ENCODE measurements around the gene EPHA2. TPM values are rescaled to one million over a fixed set of nuclear protein-coding genes. Genes with fewer than 3 reads are reported as not detected.
A peak's percentile ranks its signal among the peaks of the same experiment; 100 is the strongest.

The EPHA2 gene
- total and polyA plus RNA-seq, 2 donors (not counting 1 experiment from before 2014, with no cell fraction given): 9.8 to 24.6 TPM

GRCh38 chr1:16080422-16081150 lies 75.3 kb downstream of the EPHA2 start:
- Histone ChIP-seq H3K27me3 (ENCODE audit: control insufficient read depth, insufficient read depth, low read length) (no peaks in the 10 kb centered on the region), H3K36me3 (ENCODE audit: control insufficient read depth, insufficient read depth, low read length) (no peaks in the 10 kb centered on the region), H3K4me3 (replicated peaks in 1 of 4; ENCODE audit: control extremely low read depth in 1 of 4, insufficient read depth in 1 of 4, low read depth in 3 of 4, low read length in 4 of 4) (no peak overlapping the region), H3K27ac (ENCODE audit: insufficient read depth, low read length) (no peak overlapping the region), H3K4me1 (ENCODE audit: control insufficient read depth, extremely low read depth, insufficient read depth, low read length) (peaks cover 12% of the 10 kb centered on the region), H4K20me1 (ENCODE audit: control insufficient read depth, extremely low read depth, insufficient read depth, low read length) (no peaks in the 10 kb centered on the region), H3K4me2 (ENCODE audit: extremely low read depth, insufficient read depth, low read length) (no peak overlapping the region), H3K9me3 (ENCODE audit: control insufficient read depth, insufficient read depth, low read depth, low read length) (no peaks in the 10 kb centered on the region), H2AFZ (ENCODE audit: low read length) (no peak overlapping the region), H3K9ac (ENCODE audit: insufficient read depth, low read length) (no peak overlapping the region), H3K79me2 (ENCODE audit: control insufficient read depth, insufficient read depth, low read length) (no peaks in the 10 kb centered on the region)
- DNase-seq (ENCODE audit: low read depth in 2 of 2): no peak
- TF ChIP-seq EZH2 (IDR thresholded peaks at IDR 0.05; ENCODE audit: low read length, missing control alignments): no peak
- TF ChIP-seq, protein P1, sequence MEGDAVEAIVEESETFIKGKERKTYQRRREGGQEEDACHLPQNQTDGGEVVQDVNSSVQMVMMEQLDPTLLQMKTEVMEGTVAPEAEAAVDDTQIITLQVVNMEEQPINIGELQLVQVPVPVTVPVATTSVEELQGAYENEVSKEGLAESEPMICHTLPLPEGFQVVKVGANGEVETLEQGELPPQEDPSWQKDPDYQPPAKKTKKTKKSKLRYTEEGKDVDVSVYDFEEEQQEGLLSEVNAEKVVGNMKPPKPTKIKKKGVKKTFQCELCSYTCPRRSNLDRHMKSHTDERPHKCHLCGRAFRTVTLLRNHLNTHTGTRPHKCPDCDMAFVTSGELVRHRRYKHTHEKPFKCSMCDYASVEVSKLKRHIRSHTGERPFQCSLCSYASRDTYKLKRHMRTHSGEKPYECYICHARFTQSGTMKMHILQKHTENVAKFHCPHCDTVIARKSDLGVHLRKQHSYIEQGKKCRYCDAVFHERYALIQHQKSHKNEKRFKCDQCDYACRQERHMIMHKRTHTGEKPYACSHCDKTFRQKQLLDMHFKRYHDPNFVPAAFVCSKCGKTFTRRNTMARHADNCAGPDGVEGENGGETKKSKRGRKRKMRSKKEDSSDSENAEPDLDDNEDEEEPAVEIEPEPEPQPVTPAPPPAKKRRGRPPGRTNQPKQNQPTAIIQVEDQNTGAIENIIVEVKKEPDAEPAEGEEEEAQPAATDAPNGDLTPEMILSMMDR (conservative IDR thresholded peaks at IDR 0.05 in 1 of 2, IDR thresholded peaks at IDR 0.05 in 1 of 2; ENCODE audit: low read depth in 1 of 2, low read length in 2 of 2): no peak

GRCh38 chr1:16078925-16079656 lies 76.8 kb downstream of the EPHA2 start:
- Histone ChIP-seq H3K79me2 (ENCODE audit: control insufficient read depth, insufficient read depth, low read length) (no peaks in the 10 kb centered on the region), H4K20me1 (ENCODE audit: control insufficient read depth, extremely low read depth, insufficient read depth, low read length) (no peaks in the 10 kb centered on the region), H3K36me3 (ENCODE audit: control insufficient read depth, insufficient read depth, low read length) (no peaks in the 10 kb centered on the region), H3K27ac (ENCODE audit: insufficient read depth, low read length) (no peak overlapping the region), H3K4me1 (ENCODE audit: control insufficient read depth, extremely low read depth, insufficient read depth, low read length) (peaks cover 16% of the 10 kb centered on the region), H2AFZ (ENCODE audit: low read length) (peak overlapping the region; percentile 82), H3K9ac (ENCODE audit: insufficient read depth, low read length) (no peak overlapping the region), H3K27me3 (ENCODE audit: control insufficient read depth, insufficient read depth, low read length) (no peaks in the 10 kb centered on the region), H3K4me2 (ENCODE audit: extremely low read depth, insufficient read depth, low read length) (peak overlapping the region; percentile 11), H3K9me3 (ENCODE audit: control insufficient read depth, insufficient read depth, low read depth, low read length) (no peaks in the 10 kb centered on the region), H3K4me3 (replicated peaks in 1 of 4; ENCODE audit: control extremely low read depth in 1 of 4, insufficient read depth in 1 of 4, low read depth in 3 of 4, low read length in 4 of 4) (no peak overlapping the region)
- DNase-seq (ENCODE audit: low read depth in 2 of 2): peak; percentile 56 to 70
- TF ChIP-seq, protein P1 (conservative IDR thresholded peaks at IDR 0.05 in 1 of 2, IDR thresholded peaks at IDR 0.05 in 1 of 2; ENCODE audit: low read depth in 1 of 2, low read length in 2 of 2): peak; percentile 94 to 97
- TF ChIP-seq EZH2 (IDR thresholded peaks at IDR 0.05; ENCODE audit: low read length, missing control alignments): no peak

GRCh38 chr1:16077406-16078245 lies 78.2 kb downstream of the EPHA2 start:
- Histone ChIP-seq H3K4me2 (ENCODE audit: extremely low read depth, insufficient read depth, low read length) (no peak overlapping the region), H3K4me1 (ENCODE audit: control insufficient read depth, extremely low read depth, insufficient read depth, low read length) (peaks cover 20% of the 10 kb centered on the region), H3K27ac (ENCODE audit: insufficient read depth, low read length) (no peak overlapping the region)

More at GRCh38 chr1:16077406-16078245, 78.2 kb downstream of the EPHA2 start:
- Histone ChIP-seq H3K79me2 (ENCODE audit: control insufficient read depth, insufficient read depth, low read length) (no peaks in the 10 kb centered on the region), H4K20me1 (ENCODE audit: control insufficient read depth, extremely low read depth, insufficient read depth, low read length) (no peaks in the 10 kb centered on the region), H3K9ac (ENCODE audit: insufficient read depth, low read length) (no peak overlapping the region), H3K27me3 (ENCODE audit: control insufficient read depth, insufficient read depth, low read length) (no peaks in the 10 kb centered on the region), H2AFZ (ENCODE audit: low read length) (no peak overlapping the region), H3K4me3 (replicated peaks in 1 of 4; ENCODE audit: control extremely low read depth in 1 of 4, insufficient read depth in 1 of 4, low read depth in 3 of 4, low read length in 4 of 4) (no peak overlapping the region), H3K36me3 (ENCODE audit: control insufficient read depth, insufficient read depth, low read length) (no peaks in the 10 kb centered on the region), H3K9me3 (ENCODE audit: control insufficient read depth, insufficient read depth, low read depth, low read length) (no peaks in the 10 kb centered on the region)
- TF ChIP-seq EZH2 (IDR thresholded peaks at IDR 0.05; ENCODE audit: low read length, missing control alignments): no peak
- TF ChIP-seq, protein P1 (conservative IDR thresholded peaks at IDR 0.05 in 1 of 2, IDR thresholded peaks at IDR 0.05 in 1 of 2; ENCODE audit: low read depth in 1 of 2, low read length in 2 of 2): no peak
- peak in 1 of 2 donors; percentile 41 for DNase-seq (ENCODE audit: low read depth in 2 of 2)

Measured in fibroblast of lung (primary cell).